Measurements from ENCODE around the gene NOS2. TPM values are rescaled to one million over a fixed set of nuclear protein-coding genes. Genes with fewer than 3 reads are reported as not detected.
A peak's percentile ranks its signal among the peaks of the same experiment; 100 is the strongest.

Gene NOS2
- total RNA-seq, 1 experiment from 2014 or later = not detected

GRCh38 chr17:27819145-27819544 is 18.8 kb upstream of the NOS2 start:
- no peak for DNase-seq (ENCODE audit: low read depth)

- no peak for DNase-seq (ENCODE audit: low read depth)
Observed at GRCh38 chr17:27818401-27819105, 18.2 kb upstream of the NOS2 start.

GRCh38 chr17:27817731-27818130 is 17.4 kb upstream of the NOS2 start:
- no peak for DNase-seq (ENCODE audit: low read depth)

GRCh38 chr17:27816946-27817345 is 16.6 kb upstream of the NOS2 start:
- no peak for DNase-seq (ENCODE audit: low read depth)

- no peak for DNase-seq (ENCODE audit: low read depth)
Observed at GRCh38 chr17:27811961-27812360, 11.6 kb upstream of the NOS2 start.

- DNase-seq (ENCODE audit: low read depth) = no peak
Observed at GRCh38 chr17:27810902-27811557, 10.7 kb upstream of the NOS2 start.

- DNase-seq (ENCODE audit: low read depth) = no peak
Observed at GRCh38 chr17:27810211-27810901, 10.0 kb upstream of the NOS2 start.

- DNase-seq (ENCODE audit: low read depth) = no peak
Observed at GRCh38 chr17:27809555-27809954, 9.2 kb upstream of the NOS2 start.

GRCh38 chr17:27808628-27809027 is 8.3 kb upstream of the NOS2 start:
- DNase-seq (ENCODE audit: low read depth) = no peak

GRCh38 chr17:27807567-27808470 is 7.5 kb upstream of the NOS2 start:
- DNase-seq (ENCODE audit: low read depth) = peak; percentile 7

GRCh38 chr17:27805520-27806146 is 5.3 kb upstream of the NOS2 start:
- peak; percentile 75 for DNase-seq (ENCODE audit: low read depth)

- no peak for DNase-seq (ENCODE audit: low read depth)
Observed at GRCh38 chr17:27804113-27804512, 3.8 kb upstream of the NOS2 start.

- DNase-seq (ENCODE audit: low read depth) = no peak
Observed at GRCh38 chr17:27802962-27803680, 2.8 kb upstream of the NOS2 start.

- no peak for DNase-seq (ENCODE audit: low read depth)
Observed at GRCh38 chr17:27802033-27802432, 1.7 kb upstream of the NOS2 start.

GRCh38 chr17:27798376-27798775 is 2.0 kb downstream of the NOS2 start:
- no peak for DNase-seq (ENCODE audit: low read depth)

GRCh38 chr17:27797390-27798091 is 2.8 kb downstream of the NOS2 start:
- no peak for DNase-seq (ENCODE audit: low read depth)

- DNase-seq (ENCODE audit: low read depth) = no peak
Observed at GRCh38 chr17:27793906-27794569, 6.3 kb downstream of the NOS2 start.

- DNase-seq (ENCODE audit: low read depth) = no peak
Observed at GRCh38 chr17:27793168-27793905, 7.0 kb downstream of the NOS2 start.

GRCh38 chr17:27792095-27792494 is 8.2 kb downstream of the NOS2 start:
- no peak for DNase-seq (ENCODE audit: low read depth)
